H54 (cell line): Measurements from ENCODE around the gene RFTN2.
A peak's percentile ranks its signal among the peaks of the same experiment; 100 is the strongest.
"Not testable (repeated sequence)": the region's sequence is repeated elsewhere in the genome, so short reads cannot be mapped to it uniquely, and the experiment has no call there.

Experiments used
- DNase-seq: peaks from one replicate; pipeline ENCODE4 v3.0.0; 2011; ENCODE audit warnings: low spot score, mixed read lengths; ENCODE audit not compliant: insufficient read length
- FAIRE-seq: peaks from 3 replicates; lab custom pipeline; 2011; peaks lifted over from hg19 to GRCh38; lab: Jason Lieb, UNC
- POLR2A ChIP-seq: IDR thresholded peaks from 2 replicates; pipeline ENCODE4 v1.6.1; 2011; ENCODE audit warnings: low read depth, mild to moderate bottlenecking, low read length

Gene RFTN2

GRCh38 chr2:197675246-197675645, at the start of gene RFTN2:
Gene RFTN2, minus strand, starts transcription at chr2:197675587. Its CDS starts 129 bp downstream, at chr2:197675458.
- no peak for DNase-seq
- FAIRE-seq: no peak
- no peak for TF ChIP-seq POLR2A

DNA sequence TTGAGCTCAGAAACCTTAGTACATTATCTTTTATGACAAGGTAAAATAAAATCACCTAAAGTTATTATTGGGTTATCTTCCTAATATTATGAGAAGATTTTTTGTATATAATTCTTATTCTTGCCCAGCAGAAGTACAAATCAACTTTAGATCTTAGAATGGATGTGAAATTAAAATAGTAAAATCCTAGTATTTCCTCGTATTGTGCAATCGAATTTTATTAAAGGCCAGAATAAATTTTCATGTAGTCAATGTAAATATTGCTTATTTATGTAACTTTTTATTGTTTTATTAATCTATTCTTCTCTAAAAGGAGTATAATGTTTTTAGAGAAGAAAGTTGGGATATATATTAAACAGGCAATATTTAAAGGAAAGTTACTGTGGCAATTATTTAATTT, 42.5 kb upstream of the RFTN2 start:
- DNase-seq (no peak), FAIRE-seq (no peak)
- TF ChIP-seq POLR2A: no peak

DNA sequence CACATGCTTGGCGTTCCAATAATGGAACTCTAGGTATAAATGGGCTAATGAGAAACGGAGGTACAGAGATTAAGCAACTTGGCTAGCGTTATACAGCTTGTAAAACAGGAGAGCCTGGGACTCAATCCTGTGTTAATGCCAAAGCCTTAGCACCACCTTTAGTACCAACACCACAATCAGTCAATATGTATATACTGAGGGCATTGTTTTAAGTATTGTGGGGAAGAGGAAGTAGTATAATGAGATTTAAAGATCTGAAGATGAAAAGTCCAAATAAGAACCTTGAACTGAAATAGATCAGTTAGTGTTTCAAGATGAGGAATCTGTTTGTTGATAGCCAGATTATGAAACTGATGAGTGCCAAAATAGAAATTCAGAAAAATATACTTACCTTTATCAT, 37.9 kb upstream of the RFTN2 start:
- no peak for DNase-seq
- FAIRE-seq: peak; percentile 36

GRCh38 chr2:197711578-197711977, 36.2 kb upstream of the RFTN2 start:
- FAIRE-seq: peak; percentile 6
- DNase-seq: no peak
- no peak for TF ChIP-seq POLR2A

More for the DNA sequence above, 37.9 kb upstream of the RFTN2 start:
- no peak for TF ChIP-seq POLR2A

DNA sequence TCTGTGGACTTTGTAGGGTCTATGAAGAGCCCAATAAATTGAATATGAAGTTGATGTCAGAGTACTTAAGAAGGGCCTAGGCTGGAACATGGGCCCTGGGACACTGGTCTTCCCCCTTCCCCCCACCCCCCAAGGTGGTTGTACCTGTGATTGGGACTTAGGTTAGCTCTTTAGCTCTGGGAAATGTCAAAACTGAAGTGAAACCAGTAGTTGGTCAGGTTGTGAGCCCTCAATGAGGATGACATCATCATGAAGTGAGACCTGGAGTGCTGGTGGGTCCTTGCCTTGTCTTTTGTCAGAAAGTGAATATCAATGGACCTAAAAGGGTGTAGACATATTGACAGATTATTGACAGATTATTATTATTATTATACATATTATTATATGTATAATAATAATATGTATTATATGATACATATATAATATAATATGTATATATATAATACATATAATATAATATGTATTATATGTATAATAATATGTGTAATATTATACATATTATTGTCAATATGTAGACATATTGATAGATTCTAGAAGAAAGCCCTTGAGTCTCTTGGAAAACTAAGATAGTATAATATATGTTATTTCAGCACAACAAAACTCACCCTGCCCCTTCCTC, 35.1 kb upstream of the RFTN2 start:
- FAIRE-seq (no peak), DNase-seq (no peak)
- TF ChIP-seq POLR2A: no peak

GRCh38 chr2:197709140-197709539, 33.8 kb upstream of the RFTN2 start:
- DNase-seq, FAIRE-seq: not testable (repeated sequence)

DNA sequence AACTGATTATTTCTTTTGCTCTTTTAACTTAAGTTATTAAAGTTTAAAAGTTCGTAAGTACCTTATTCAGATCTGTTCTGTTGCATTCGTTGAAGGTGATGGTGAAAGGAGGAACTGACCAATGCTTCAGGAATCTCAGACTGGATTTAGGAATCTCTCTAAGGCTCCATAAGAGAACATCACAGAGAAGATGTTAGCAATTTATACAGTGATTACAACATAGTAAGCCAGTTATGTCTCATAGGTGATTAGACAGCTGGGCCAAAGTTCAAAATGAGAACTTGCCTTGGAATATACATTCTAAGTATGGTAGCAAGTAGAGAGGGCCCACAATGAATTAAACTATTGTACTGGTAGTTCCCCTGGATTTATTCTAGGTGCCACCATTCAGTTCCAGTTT, 32.9 kb upstream of the RFTN2 start:
- DNase-seq: peak; percentile 19
- no peak for TF ChIP-seq POLR2A
- FAIRE-seq: peak; percentile 30

GRCh38 chr2:197707316-197708213, 32.2 kb upstream of the RFTN2 start:
- DNase-seq (peak; percentile 21), FAIRE-seq (peak; percentile 75)
- no peak for TF ChIP-seq POLR2A

DNA sequence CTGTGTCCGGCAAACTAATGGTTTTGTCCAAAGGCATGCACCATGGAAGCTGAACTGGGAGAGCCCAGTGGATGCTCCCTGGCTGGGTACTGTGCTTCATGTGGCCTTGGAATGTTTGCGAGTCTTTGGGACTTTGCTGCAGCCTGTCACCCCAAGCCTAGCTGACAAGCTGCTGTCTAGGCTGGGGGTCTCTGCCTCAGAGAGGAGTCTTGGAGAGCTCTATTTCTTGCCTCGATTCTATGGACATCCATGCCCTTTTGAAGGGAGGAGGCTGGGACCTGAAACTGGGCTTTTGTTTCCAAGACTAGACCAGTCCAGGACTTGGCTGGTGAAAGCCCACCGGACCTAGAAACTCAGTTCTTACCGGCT, 31.4 kb upstream of the RFTN2 start:
- TF ChIP-seq POLR2A: no peak
- no peak for FAIRE-seq

DNA sequence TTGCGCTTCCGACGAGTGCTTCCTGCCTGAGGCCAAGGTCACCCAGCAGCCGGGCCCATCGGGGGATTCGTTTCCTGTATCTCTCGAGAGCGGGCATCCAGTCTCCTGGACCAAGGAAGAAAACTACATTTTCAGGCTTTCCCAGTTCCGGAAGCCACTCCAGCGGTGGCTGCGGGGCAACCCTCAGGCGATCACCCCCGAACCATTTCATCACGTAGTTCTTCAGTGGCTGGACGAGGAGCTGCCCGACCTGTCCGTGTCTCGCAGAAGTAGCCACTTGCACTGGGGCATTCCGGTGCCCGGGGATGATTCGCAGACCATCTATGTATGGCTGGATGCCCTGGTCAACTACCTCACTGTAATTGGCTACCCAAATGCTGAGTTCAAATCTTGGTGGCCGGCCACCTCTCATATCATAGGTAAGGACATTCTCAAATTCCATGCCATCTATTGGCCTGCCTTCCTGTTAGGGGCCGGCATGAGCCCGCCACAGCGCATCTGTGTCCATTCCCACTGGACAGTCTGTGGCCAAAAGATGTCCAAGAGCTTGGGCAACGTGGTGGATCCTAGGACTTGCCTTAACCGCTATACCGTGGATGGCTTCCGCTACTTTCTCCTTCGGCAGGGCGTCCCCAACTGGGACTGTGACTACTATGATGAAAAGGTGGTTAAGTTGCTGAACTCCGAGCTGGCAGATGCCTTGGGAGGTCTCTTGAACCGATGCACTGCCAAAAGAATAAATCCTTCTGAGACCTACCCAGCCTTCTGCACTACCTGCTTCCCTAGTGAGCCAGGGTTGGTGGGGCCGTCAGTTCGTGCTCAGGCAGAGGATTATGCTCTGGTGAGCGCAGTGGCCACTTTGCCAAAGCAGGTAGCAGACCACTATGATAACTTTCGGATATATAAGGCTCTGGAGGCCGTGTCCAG, 30.8 kb upstream of the RFTN2 start:
- no peak for TF ChIP-seq POLR2A
- DNase-seq (no peak), FAIRE-seq (no peak)

More for the DNA sequence above, 31.4 kb upstream of the RFTN2 start:
- DNase-seq: no peak

DNA sequence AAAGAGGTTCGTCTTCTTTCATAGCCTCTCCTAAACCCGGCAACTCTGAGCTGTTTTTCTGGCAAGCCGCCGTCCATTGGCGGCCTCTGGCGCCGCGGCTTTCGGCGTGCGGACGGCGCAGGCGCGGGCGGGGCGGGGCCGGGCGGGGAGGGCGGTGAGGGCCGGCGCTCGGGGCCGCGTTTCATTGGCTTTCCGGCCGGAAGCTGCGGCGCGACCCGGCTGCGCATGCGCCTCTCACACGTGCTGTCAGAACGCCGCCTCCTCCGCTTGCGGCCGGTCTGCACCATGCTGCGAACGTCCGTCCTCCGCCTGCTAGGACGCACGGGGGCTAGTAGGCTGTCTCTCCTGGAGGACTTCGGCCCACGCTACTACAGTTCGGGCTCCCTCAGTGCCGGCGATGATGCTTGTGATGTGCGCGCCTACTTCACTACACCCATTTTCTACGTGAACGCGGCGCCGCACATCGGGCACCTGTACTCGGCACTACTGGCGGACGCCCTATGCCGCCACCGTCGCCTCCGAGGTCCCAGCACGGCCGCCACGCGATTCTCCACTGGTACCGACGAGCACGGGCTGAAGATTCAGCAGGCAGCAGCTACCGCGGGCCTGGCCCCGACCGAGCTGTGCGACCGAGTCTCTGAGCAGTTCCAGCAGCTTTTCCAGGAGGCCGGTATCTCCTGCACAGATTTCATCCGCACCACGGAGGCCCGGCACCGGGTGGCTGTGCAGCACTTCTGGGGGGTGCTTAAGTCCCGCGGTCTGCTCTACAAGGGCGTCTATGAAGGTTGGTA, 29.9 kb upstream of the RFTN2 start, which contains the start of gene MARS2:
Gene MARS2, plus strand, starts transcription at position 249 of the 791 bp plus-strand sequence. Its CDS starts 37 bp downstream, at position 286.
- TF ChIP-seq POLR2A: peak; percentile 95
- FAIRE-seq (peak; percentile 70), DNase-seq (peak; percentile 75)

DNA sequence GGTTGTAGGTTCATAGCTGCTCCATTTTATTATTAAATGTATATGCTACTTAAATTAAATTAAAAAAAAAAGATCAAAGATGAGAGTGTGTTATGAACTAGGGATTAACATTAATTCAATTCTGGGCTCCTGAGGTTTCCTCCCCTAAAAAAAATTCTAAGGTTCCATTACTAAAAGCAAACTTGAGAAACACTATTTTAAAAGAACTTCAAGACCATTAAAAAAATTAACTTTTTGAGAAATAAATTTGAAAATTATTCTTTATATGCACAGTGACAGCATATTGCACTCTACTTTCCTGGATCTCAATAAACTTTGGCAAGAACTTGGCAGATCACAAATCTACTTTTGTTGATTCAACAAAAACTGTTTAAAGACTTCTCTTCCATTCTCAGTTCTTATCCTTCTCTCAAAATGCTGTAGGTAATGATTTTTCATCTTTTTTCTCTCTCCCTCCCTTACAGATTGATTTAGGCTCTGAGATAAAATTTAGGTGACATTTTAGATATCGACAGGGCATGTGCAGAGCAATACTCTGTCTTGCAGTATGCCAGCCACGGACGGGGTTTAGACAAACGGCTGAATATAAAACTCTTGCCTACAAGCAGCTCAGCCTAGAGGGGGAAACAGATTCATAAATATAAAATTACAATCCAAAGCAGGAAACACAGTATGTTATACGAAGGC, 29.2 kb upstream of the RFTN2 start:
- no peak for TF ChIP-seq POLR2A
- DNase-seq (no peak), FAIRE-seq (no peak)
